HG03135 (cell line): ENCODE measurements around the gene RNF123.

Source experiments
- ATAC-seq: cut with Tn5 transposase; IDR thresholded peaks from one replicate; pipeline ENCODE4 v1.9.1; 2021; ENCODE audit warnings: mild to moderate bottlenecking, moderate library complexity; ENCODE audit not compliant: unreplicated experiment

Gene RNF123

DNA sequence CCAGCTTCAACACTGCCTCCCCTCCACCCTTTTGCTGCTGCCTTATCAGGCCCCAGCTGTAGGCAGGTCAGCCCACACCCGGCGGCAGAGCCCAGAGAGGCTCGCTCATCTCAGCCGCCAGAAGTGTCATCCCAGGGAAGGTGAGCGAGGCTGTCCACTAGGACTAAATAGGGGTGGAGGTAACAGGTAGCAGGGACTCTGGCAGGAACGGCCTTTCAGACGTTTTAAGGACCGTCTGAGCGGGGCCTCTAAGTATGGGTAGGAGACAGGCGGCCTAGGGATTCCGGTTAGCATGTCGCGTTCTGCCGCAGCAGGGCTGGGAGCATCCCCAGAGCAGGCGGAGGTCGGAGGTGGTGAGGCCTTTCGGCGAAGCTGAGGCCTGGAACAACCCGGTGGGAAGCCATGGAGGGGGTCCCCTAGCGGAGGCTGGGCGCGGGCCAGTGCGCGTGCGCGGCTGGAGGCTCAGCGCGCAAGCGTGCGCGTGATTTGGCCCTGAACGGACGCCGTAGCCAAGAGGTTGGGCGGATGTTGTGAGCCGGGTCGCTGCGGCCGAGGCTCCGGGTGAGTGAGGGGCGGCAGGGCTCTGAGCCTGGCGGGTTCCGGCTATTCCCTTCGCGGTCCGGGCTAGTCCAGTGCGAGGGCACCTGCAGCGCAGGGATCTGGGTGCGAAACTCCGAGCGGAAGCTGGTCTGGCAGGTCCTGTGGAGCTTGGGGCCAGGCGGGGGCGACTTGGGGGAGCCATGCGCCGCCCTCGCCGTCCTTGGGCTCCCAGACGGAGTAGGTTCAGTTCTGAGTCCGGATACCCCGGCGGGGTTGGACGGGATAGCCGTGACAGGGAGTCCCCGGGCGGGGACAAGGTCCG is at the start of gene RNF123, which contains the start of gene MST1:
RNF123 (plus strand) TSS at position 512 of the 862 bp plus-strand sequence. CDS start 1,609 bp downstream, outside the sequence.
MST1 (minus strand) TSS at position 429 of the 862 bp plus-strand sequence. CDS start 783 bp downstream, outside the sequence.
- peak; percentile 68 for ATAC-seq

DNA sequence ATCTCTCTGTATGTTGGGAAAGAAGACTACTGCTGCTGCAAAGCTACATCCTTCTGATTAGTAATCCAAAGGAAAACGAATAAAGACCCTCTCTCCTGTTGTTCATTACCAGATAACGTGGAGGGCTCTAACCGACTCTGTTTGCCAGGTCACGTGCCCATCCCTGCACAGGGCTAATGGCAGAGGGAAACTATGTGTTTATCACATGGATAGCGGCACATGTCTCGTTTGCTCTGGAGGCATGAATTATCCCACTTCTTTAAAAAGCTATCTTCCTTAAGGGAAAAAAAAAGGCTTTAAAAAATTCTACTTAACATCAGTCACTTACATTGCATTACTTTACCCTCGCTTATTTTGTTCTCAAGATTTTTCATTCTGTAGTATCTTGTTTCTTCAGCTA is 48.1 kb upstream of the RNF123 start:
- no peak for ATAC-seq

DNA sequence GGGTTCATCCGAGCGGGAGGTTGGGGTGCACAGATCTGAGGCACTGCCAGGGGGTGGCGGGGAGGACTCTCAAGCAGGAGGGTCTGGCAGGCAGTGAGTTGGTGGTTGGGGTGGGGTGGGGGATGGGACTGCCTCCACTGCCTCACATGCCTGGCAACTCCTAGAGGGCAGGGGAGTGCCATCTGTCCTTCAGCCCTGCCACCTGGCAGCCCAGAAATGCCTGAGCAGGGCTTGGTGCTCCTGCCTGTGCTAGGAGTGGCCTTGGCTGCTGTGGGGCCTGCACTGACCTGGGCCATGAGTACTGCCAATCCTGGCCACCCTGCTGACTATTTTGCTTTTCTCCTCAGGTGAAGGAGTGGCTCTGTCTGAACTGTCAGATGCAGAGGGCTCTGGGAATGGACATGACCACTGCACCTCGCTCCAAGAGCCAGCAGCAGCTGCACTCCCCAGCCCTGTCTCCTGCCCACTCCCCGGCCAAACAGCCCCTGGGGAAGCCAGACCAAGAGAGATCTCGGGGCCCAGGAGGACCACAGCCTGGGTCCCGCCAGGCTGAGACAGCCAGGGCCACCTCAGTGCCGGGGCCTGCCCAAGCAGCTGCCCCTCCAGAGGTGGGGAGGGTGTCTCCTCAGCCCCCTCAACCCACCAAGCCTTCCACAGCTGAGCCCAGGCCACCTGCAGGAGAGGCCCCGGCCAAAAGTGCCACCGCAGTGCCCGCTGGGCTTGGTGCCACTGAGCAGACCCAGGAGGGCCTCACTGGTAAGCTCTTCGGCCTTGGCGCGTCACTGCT is 47.2 kb upstream of the RNF123 start:
- no peak for ATAC-seq

DNA sequence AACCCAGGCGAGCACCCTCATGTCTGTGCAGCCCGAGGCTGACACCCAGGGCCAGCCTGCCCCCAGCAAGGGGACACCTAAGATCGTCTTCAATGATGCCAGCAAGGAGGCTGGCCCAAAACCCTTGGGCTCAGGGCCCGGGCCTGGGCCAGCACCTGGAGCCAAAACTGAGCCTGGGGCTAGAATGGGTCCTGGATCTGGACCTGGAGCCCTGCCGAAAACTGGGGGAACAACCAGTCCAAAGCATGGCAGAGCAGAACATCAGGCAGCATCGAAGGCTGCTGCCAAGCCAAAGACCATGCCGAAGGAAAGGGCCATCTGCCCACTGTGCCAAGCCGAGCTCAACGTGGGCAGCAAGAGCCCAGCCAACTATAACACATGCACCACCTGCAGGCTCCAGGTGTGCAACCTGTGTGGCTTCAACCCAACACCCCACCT is 46.6 kb upstream of the RNF123 start:
- ATAC-seq: no peak

DNA sequence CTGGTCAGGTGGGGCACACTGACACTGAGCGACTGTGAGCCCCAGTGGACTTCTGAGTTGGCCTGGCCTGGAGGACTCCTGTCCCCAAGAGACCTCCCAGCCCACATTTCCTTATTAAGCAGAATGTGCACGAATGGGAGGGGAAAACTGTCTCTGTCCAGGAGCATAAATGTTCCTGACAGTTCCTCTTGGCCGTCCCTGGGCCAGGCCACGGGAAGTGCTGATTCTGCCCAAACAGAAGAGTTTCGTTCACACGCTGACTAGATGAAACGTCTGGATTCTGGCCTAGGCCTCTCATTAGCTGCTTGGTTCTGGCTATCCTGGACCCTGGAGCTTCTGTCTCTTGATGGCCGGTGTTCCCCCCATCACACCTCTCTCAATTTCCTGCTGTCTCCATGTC is 44.7 kb upstream of the RNF123 start:
- ATAC-seq: no peak

DNA sequence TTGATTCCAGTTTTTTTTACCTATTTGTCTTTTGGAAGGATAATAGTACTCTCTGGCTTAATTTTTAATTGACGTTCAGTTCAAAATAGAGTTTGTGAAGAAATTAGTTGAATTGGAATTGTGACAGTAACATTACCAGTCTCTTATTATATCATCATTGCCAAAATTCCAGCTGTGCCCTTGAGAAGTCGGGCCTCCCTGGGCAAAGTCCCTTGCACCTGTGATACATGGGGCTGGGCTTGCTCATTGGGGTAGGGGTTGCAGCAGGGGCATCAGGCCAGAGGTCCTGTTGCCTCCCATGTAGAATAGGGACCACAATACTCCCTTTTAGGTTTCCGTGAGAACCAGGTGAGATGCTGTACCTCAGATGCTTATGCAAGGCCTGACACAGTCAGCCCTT is 43.1 kb upstream of the RNF123 start:
- no peak for ATAC-seq

DNA sequence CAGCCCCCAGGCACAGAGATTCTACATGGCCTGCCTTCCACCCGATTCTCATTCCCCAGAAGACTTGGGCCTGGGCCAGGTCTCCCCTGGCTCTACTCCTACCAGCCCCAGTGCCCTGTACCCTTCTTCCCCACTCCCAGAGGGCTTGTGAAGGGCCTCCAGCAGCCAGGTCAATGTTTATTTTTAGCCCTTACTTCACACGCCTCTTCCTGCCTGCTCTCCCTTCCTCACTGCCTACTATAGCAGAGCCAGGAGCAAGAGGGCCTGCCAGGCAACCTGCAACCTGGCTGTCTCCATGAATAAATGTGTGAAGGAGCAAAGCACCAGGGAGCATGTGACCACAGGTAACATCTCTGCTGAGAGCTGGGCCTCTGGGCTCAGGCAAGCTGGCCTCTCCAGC is 41.6 kb upstream of the RNF123 start:
- no peak for ATAC-seq

DNA sequence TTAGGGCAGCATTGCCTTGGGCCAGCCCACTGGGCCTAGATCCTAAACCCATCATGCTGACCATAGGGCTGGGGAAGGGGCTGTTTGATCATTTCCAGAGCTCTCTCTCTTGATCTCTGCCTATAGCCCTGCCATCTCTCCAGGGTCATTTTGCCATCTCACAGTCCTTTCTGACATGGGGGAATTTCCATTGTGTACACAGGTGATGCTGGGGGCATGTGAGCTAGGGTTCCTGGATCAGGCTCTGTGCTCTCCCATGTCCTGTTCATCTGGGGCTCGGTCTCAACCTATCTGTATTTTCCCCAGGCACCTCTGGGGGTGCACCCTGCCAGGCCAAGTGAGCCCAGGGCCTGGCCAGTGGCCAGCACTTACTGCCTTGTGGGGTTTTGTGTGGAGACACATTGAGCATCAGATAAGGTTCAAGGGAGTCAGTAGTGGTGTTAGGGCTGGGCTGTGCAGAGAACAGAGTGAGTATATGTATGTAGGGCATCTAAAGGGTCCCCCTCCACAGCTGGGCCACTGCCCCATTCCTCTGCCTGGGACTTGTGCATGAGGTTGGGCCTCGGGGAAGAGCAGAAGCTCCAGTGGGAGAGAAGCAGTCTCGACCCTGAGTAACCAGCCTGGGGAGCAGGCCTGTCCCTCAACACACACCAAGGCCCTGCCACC is 40.9 kb upstream of the RNF123 start:
- ATAC-seq: no peak

DNA sequence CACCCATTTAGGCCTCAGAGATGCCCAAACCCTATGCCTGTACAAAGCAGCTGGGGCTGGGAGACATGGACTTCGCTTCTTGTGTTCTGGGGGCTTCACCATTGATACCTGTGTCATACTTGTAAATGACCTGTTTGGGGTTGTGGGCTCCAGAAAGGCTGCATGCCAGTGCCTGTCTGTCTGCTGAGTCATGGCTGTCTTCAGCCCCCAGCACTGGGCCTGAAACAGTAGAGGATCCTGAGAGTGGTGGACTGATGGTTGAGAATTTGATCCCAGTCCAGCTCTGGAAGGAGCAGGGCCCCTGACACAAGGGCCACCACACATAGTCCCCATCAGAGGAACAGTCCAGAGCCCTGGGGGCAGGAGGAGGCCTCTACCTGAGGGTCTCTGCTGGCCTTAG is 39.8 kb upstream of the RNF123 start:
- no peak for ATAC-seq

DNA sequence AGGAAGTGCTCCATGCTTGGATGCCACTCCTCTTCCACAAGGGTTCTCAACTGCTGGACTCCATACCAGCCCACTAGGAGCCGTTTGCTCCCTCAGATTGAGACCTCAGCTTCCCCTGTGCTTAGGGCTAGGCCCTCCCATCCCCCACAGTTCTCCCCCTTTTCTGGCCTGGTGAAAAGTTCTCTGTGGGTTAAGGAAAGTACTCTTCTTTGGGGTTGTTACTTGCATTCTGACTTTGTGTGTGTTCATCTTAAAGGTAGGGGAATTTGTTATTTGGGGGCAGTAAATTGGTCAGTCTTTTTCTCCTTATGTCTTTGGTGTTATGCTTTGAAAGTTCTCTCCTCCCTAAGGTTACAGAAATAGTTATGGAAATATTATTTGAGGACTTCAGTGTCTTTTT is 39.2 kb upstream of the RNF123 start:
- ATAC-seq: no peak

DNA sequence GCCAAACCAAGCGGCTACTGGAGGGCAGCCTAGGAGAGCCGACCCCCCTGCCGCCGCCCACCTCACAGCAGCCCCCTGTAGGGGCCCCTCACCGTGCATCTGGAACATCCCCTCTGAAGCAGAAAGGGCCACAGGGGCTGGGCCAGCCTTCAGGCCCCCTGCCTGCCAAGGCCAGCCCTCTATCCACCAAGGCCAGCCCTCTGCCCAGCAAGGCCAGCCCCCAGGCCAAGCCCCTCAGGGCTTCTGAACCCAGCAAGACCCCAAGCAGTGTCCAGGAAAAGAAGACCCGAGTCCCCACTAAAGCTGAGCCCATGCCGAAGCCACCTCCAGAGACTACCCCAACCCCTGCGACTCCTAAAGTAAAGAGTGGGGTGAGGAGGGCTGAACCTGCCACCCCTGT is 38.7 kb upstream of the RNF123 start:
- ATAC-seq: no peak

DNA sequence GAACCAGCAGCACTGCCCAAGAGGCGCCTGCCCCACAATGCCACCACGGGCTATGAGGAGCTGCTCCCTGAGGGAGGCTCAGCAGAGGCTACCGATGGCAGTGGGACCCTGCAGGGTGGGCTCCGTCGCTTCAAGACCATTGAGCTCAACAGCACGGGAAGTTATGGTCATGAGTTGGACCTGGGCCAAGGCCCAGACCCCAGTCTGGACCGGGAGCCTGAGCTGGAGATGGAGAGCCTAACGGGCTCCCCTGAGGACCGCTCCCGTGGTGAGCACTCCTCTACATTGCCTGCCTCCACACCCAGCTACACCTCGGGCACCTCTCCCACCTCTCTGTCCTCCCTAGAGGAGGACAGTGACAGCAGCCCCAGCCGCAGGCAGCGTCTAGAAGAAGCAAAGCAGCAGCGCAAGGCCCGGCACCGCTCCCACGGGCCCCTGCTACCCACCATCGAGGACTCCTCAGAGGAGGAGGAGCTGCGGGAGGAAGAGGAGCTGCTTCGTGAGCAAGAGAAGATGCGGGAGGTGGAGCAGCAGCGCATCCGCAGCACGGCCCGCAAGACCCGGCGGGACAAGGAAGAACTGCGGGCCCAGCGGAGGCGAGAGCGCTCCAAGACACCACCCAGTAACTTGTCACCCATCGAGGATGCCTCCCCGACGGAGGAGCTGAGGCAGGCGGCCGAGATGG is 37.0 kb upstream of the RNF123 start:
- no peak for ATAC-seq

DNA sequence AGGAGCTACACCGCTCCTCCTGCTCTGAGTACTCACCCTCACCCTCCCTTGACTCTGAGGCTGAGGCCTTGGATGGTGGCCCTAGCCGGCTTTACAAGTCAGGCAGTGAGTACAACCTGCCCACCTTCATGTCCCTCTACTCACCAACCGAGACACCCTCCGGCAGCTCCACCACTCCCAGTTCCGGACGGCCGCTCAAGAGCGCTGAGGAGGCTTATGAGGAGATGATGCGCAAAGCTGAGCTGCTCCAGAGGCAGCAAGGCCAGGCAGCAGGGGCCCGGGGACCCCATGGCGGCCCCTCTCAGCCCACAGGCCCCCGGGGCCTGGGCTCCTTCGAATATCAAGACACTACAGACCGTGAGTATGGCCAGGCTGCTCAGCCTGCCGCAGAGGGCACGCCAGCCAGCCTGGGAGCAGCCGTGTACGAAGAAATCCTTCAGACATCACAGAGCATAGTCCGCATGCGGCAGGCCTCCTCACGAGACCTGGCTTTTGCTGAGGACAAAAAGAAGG is 36.4 kb upstream of the RNF123 start:
- no peak for ATAC-seq

DNA sequence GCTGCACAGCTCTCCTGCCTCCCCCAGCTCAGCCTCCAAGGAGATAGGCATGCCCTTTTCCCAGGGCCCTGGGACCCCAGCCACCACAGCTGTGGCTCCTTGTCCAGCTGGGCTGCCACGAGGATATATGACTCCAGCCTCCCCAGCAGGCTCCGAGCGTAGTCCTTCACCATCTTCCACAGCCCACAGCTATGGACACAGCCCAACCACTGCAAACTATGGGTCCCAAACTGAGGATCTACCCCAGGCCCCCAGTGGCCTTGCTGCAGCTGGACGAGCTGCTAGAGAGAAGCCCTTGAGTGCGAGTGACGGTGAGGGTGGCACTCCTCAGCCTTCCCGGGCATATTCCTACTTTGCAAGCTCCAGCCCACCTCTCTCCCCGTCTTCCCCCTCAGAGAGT is 35.7 kb upstream of the RNF123 start:
- no peak for ATAC-seq

DNA sequence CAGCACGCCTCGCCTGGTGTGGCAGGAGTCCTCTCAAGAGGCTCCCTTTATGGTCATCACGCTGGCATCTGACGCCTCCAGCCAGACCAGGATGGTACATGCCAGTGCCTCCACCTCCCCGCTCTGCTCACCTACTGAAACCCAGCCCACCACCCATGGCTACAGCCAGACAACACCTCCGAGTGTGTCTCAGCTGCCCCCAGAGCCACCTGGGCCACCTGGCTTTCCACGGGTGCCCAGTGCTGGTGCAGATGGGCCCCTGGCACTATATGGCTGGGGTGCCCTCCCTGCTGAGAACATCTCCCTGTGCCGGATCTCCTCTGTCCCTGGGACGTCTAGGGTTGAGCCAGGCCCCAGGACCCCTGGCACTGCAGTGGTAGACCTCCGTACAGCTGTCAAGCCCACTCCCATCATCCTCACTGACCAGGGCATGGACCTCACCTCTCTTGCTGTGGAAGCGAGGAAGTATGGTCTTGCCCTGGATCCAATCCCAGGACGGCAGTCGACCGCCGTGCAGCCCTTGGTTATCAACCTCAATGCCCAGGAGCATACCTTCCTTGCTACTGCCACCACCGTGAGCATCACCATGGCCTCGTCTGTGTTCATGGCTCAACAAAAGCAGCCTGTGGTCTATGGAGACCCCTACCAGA is 35.1 kb upstream of the RNF123 start:
- ATAC-seq: no peak

DNA sequence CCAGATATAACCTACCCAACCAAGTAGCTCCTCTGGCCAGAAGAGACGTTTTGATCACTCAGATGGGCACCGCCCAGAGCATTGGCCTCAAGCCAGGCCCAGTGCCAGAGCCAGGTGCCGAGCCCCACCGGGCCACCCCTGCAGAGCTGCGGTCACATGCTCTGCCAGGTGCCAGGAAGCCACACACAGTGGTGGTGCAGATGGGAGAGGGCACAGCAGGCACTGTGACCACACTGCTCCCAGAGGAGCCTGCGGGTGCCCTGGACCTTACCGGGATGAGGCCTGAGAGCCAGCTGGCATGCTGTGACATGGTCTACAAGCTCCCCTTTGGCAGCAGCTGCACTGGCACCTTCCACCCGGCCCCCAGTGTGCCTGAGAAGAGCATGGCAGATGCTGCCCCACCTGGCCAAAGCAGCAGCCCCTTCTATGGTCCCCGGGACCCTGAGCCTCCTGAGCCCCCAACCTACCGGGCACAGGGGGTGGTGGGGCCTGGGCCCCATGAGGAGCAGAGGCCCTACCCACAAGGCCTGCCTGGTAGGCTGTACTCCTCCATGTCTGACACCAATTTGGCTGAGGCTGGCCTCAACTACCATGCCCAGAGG is 34.3 kb upstream of the RNF123 start:
- ATAC-seq: no peak

DNA sequence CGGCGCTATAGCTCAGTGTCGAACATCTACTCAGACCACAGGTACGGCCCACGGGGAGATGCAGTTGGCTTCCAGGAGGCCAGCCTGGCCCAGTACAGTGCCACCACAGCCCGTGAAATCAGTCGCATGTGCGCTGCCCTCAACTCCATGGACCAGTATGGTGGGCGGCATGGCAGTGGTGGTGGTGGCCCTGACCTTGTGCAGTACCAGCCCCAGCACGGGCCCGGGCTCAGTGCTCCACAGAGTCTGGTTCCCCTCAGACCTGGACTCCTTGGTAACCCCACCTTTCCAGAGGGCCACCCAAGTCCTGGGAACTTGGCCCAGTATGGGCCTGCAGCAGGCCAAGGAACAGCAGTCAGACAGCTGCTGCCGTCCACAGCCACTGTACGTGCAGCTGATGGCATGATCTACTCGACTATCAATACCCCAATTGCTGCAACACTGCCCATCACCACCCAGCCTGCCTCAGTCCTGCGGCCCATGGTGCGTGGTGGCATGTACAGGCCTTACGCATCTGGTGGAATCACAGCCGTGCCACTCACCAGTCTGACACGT is 33.5 kb upstream of the RNF123 start:
- no peak for ATAC-seq

DNA sequence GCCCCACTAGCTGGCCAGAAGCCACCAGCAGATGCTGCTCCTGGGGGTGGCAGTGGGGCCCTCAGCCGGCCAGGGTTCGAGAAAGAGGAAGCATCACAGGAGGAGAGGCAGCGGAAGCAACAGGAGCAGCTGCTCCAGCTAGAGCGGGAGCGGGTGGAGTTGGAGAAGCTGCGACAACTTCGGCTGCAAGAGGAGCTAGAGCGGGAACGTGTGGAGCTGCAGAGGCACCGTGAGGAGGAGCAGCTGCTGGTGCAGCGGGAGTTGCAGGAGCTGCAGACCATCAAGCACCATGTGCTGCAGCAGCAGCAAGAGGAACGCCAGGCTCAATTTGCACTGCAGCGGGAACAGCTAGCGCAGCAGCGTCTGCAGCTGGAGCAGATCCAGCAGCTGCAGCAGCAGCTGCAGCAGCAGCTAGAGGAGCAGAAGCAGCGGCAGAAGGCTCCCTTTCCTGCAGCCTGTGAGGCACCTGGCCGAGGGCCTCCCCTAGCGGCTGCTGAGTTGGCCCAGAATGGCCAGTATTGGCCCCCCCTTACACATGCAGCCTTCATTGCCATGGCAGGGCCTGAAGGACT is 32.7 kb upstream of the RNF123 start:
- no peak for ATAC-seq
